WERI-Rb-1 (cell line): ENCODE results near the gene CARHSP1.
A peak's percentile ranks its signal among the peaks of the same experiment; 100 is the strongest.

Experiments
- DNase-seq: peaks from one replicate; pipeline ENCODE4 v3.0.0-alpha.2; 2020
- H3K27ac ChIP-seq: fragments of 250-450 bp; sonication (Bioruptor Pico); 2 replicates; pipeline ENCODE4 v1.5.1; 2020; ENCODE audit warnings: mild to moderate bottlenecking, moderate library complexity
- H3K27me3 ChIP-seq: fragments of 250-450 bp; sonication (Bioruptor Pico); 2 replicates; pipeline ENCODE4 v1.5.1; 2021; ENCODE audit warnings: mild to moderate bottlenecking, low read depth, moderate library complexity; ENCODE audit not compliant: insufficient read depth, severe bottlenecking
- H3K36me3 ChIP-seq: fragments of 250-450 bp; sonication (Bioruptor Pico); 2 replicates; pipeline ENCODE4 v1.5.1; 2020; ENCODE audit warnings: mild to moderate bottlenecking, moderate library complexity
- H3K4me3 ChIP-seq: 2 replicates; pipeline ENCODE4 v1.5.1; 2011; ENCODE audit warnings: low read depth, mild to moderate bottlenecking, control low read depth, low read length
- H3K9me3 ChIP-seq: fragments of 250-450 bp; sonication (Bioruptor Pico); 2 replicates; pipeline ENCODE4 v1.5.1; 2021; ENCODE audit warnings: mild to moderate bottlenecking, moderate library complexity; ENCODE audit not compliant: severe bottlenecking
- CTCF ChIP-seq: IDR thresholded peaks from 2 replicates; pipeline ENCODE4 v1.5.1; 2011; ENCODE audit warnings: low read depth, mild to moderate bottlenecking, control low read depth, inconsistent platforms, low read length

Gene CARHSP1

DNA sequence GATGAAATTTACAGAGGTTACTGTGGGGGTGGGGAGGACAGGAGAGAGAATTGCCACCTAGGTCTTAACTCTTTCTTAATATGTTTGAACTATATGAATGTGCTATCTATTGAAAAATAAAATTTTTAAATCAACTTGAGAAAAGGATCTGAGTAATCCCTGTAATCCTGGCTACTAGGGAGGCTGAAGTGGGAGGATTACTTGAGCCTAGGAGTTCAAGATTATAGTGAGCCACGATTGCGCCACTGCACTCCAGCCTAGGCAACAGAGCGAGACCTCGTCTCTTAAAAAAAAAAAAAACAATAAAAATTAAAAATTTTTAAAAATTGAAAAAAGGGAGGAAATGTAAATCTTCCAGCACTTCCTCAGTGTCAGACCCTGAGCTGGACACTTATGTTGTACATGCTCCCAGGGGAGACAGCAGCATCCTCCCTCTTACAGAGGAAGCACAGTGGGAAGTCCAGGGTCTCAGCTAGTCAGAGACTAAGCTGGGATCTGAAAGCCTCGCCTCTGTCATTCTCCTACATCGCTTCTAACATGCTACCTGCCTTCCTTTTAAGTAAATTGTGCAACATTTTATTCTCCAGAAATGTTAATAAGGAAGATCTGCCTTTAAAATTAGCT lies 49.3 kb downstream of the CARHSP1 start:
- Histone ChIP-seq H3K27ac (no peak overlapping the region), H3K27me3 (no peaks in the 10 kb centered on the region), H3K9me3 (no peaks in the 10 kb centered on the region), H3K36me3 (peaks cover 25% of the 10 kb centered on the region), H3K4me3 (no peak overlapping the region)
- no peak for TF ChIP-seq CTCF
- DNase-seq, result peak; percentile 18

GRCh38 chr16:8818504-8819270 lies 50.1 kb downstream of the CARHSP1 start:
- TF ChIP-seq CTCF, result no peak

DNA sequence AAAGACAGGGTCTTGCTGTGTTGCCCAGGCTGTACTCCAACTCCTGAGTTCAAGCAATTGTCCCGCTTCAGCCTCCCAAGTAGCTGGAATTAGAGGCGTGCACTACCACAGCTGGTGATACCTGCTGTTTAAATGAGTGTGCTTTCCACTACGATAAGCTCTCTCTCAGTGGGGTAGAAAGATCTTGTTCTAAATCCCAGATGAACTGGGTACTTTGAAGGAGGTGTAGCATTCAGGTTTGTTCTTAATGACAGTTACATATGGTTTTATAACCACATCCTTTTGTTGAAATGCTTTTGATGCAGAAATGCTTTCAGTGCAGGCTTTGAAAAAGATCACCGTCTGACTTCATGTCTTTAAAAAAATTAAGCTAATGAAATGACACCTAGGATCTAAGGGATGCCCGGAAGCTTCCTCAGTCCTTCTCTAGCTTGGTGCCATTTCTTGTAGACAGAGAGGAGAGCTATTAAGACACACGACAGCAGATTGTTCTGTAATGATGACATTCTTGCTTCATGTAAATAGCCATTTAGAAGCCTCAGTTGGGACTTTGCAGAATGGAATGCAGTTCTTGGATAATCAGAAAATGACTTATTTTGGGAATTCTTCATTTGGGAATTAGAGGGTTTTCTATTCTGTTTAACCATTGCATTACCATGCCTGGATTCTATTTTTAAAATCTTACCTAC lies 51.7 kb downstream of the CARHSP1 start:
- H3K27me3 ChIP-seq, result no peaks in the 10 kb centered on the region
- peaks cover 45% of the 10 kb centered on the region for H3K36me3 ChIP-seq
- TF ChIP-seq CTCF, result no peak
- no peak for DNase-seq
- H3K4me3 ChIP-seq, result no peak overlapping the region
- H3K27ac ChIP-seq, result no peak overlapping the region
- H3K9me3 ChIP-seq, result no peaks in the 10 kb centered on the region

More at GRCh38 chr16:8818504-8819270, 50.1 kb downstream of the CARHSP1 start:
- H3K36me3 ChIP-seq, result peaks cover 32% of the 10 kb centered on the region
- H3K27ac ChIP-seq, result no peak overlapping the region
- H3K4me3 ChIP-seq, result no peak overlapping the region
- H3K9me3 ChIP-seq, result no peaks in the 10 kb centered on the region
- no peak for DNase-seq
- no peaks in the 10 kb centered on the region for H3K27me3 ChIP-seq

DNA sequence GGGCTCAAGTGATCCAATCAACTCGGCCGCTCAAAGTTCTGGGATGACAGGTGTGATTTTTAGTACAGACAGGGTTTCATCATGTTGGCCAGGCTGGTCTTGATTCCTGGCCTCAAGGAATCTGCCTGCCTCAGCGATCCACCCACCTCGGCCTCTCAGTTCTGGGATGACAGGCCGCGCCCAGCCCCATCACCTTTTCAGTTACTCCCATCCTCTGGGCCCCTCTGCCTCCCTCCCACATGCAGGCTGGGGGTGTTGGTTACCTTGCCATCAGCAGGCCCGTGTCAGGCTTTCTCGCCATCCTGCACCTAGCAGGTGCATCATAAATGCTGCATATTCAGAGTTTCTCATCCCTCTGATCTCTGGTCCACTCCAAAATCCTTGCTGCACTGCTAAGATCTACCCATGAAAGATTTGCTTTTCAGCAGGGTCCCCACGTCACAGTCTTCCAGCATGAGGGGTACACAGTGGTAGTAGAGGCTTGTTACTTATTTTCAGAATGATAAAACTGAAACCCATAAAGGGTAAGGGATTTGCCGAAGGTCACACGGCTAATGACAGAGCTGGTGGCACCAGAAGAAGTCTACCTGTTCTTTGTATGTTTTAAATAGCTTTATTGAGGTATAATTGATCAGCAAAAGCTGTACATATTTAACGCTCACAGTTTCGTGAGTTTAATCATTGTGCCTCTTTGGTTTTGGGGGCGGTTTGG lies 54.6 kb downstream of the CARHSP1 start:
- H3K36me3 ChIP-seq, result peaks cover 56% of the 10 kb centered on the region
- no peak for DNase-seq
- no peak overlapping the region for H3K27ac ChIP-seq
- no peak for TF ChIP-seq CTCF
- H3K4me3 ChIP-seq, result no peak overlapping the region
- no peaks in the 10 kb centered on the region for H3K9me3 ChIP-seq
- H3K27me3 ChIP-seq, result no peaks in the 10 kb centered on the region

- H3K4me3 ChIP-seq, result no peak overlapping the region
- peaks cover 74% of the 10 kb centered on the region for H3K36me3 ChIP-seq
- no peak for TF ChIP-seq CTCF
- H3K9me3 ChIP-seq, result no peaks in the 10 kb centered on the region
- no peak for DNase-seq
- H3K27me3 ChIP-seq, result no peaks in the 10 kb centered on the region
- no peak overlapping the region for H3K27ac ChIP-seq
Observed at GRCh38 chr16:8812162-8812843, 56.5 kb downstream of the CARHSP1 start.
